ENCODE measurements around the gene TNFRSF25. TPM values are rescaled to one million over a fixed set of nuclear protein-coding genes. Genes with fewer than 3 reads are reported as not detected.
"Not testable (repeated sequence)": the region's sequence is repeated elsewhere in the genome, so short reads cannot be mapped to it uniquely, and the experiment has no call there.

TNFRSF25 gene
- total and polyA plus RNA-seq, 2 experiments from 2014 or later = 13.6 to 25.3 TPM

GRCh38 chr1:6437012-6437700 is 28.8 kb downstream of the TNFRSF25 start:
- H2AFZ ChIP-seq; H3K4me3 ChIP-seq; H3K36me3 ChIP-seq (ENCODE audit: insufficient read depth); H4K20me1 ChIP-seq (replicated peaks; ENCODE audit: insufficient read depth); DNase-seq (ENCODE audit: low spot score); H3K4me3 Mint-ChIP-seq; H3K4me1 ChIP-seq (ENCODE audit: insufficient read depth); ATAC-seq; H3K27ac ChIP-seq (ENCODE audit: low read depth); H3F3A ChIP-seq (replicated peaks; ENCODE audit: low read depth); H3K4me2 ChIP-seq; H3K27ac Mint-ChIP-seq; H3K9me2 ChIP-seq (ENCODE audit: insufficient read depth); H3K9me3 Mint-ChIP-seq; H3K36me3 Mint-ChIP-seq (ENCODE audit: low read depth); H3K79me2 ChIP-seq (replicated peaks; ENCODE audit: insufficient read depth): not testable (repeated sequence)
- H3K27me3 ChIP-seq (ENCODE audit: insufficient read depth) = peaks cover 26% of the 10 kb centered on the region
- TF ChIP-seq, protein P1, sequence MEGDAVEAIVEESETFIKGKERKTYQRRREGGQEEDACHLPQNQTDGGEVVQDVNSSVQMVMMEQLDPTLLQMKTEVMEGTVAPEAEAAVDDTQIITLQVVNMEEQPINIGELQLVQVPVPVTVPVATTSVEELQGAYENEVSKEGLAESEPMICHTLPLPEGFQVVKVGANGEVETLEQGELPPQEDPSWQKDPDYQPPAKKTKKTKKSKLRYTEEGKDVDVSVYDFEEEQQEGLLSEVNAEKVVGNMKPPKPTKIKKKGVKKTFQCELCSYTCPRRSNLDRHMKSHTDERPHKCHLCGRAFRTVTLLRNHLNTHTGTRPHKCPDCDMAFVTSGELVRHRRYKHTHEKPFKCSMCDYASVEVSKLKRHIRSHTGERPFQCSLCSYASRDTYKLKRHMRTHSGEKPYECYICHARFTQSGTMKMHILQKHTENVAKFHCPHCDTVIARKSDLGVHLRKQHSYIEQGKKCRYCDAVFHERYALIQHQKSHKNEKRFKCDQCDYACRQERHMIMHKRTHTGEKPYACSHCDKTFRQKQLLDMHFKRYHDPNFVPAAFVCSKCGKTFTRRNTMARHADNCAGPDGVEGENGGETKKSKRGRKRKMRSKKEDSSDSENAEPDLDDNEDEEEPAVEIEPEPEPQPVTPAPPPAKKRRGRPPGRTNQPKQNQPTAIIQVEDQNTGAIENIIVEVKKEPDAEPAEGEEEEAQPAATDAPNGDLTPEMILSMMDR (conservative IDR thresholded peaks at IDR 0.05; ENCODE audit: low read depth in 2 of 2) = peak; percentile 14 to 35; a peak in 2 of 4 replicates
- peaks cover 31% of the 10 kb centered on the region for H3K27me3 Mint-ChIP-seq (ENCODE audit: insufficient read depth, low read depth, poor library complexity)
- peaks cover 13% of the 10 kb centered on the region for H3K4me1 Mint-ChIP-seq

DNA sequence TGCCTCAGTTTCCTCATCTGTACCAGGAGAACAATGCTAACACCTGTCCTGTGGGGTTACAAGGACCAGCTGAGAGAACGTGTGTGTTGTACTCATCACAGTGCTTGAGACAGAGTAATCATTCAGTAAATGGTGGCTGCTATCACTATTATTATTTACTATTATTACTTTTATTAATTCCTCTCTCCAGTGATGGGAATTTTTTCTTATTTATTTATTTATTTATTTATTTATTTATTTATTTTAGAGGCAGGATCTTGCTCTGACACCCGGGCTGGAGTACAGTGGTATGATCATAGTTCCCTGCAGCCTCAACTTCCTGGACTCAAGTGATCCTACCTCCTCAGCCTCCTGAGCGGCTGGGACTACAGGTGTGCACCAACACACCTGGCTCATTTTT is 29.7 kb downstream of the TNFRSF25 start:
- not testable (repeated sequence) for H2AFZ ChIP-seq; H3K4me1 ChIP-seq (ENCODE audit: insufficient read depth); H3K79me2 ChIP-seq (replicated peaks; ENCODE audit: insufficient read depth); H3K4me3 Mint-ChIP-seq; H3K36me3 Mint-ChIP-seq (ENCODE audit: low read depth); H3K27ac ChIP-seq (ENCODE audit: low read depth); H4K20me1 ChIP-seq (replicated peaks; ENCODE audit: insufficient read depth); H3K9me3 Mint-ChIP-seq; H3K4me3 ChIP-seq; H3K9me2 ChIP-seq (ENCODE audit: insufficient read depth); ATAC-seq; DNase-seq (ENCODE audit: low spot score); H3K27ac Mint-ChIP-seq; H3K36me3 ChIP-seq (ENCODE audit: insufficient read depth); H3F3A ChIP-seq (replicated peaks; ENCODE audit: low read depth); H3K4me2 ChIP-seq
- H3K4me1 Mint-ChIP-seq = peaks cover 11% of the 10 kb centered on the region
- peaks cover 18% of the 10 kb centered on the region for H3K27me3 ChIP-seq (ENCODE audit: insufficient read depth)
- H3K27me3 Mint-ChIP-seq (ENCODE audit: insufficient read depth, low read depth, poor library complexity) = peaks cover 30% of the 10 kb centered on the region

DNA sequence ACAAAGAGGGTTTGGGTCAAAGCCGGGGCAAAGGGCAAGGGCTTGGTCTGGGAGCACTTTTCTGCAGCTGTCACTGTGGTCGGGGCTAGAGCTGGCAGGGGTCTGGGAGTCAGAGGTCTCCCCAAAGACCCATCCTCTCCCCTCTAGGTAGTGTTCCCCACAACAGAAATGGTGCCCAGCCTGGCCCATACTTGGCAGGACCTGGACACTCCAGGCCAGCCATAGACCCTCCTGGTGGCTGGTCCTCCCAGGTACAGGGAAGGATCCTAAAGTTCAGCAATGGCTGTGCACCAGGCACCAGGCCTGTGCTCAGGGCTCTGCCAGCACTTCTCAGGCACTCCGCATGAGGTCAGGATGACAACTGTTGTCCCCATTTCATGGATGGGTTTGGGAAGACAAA is 30.4 kb downstream of the TNFRSF25 start:
- Histone ChIP-seq H3K79me2 (replicated peaks; ENCODE audit: insufficient read depth) (no peaks in the 10 kb centered on the region), H3K9me2 (ENCODE audit: insufficient read depth) (no peaks in the 10 kb centered on the region), H3K4me3 (no peak overlapping the region), H3K27me3 (ENCODE audit: insufficient read depth) (peaks cover 13% of the 10 kb centered on the region), H2AFZ (no peak overlapping the region), H4K20me1 (replicated peaks; ENCODE audit: insufficient read depth) (no peaks in the 10 kb centered on the region), H3F3A (replicated peaks; ENCODE audit: low read depth) (no peaks in the 10 kb centered on the region), H3K36me3 (ENCODE audit: insufficient read depth) (no peaks in the 10 kb centered on the region), H3K4me2 (no peak overlapping the region), H3K4me1 (ENCODE audit: insufficient read depth) (no peaks in the 10 kb centered on the region), H3K27ac (ENCODE audit: low read depth) (no peak overlapping the region)
- DNase-seq (ENCODE audit: low spot score) (no peak), ATAC-seq (no peak)
- H3K27me3 Mint-ChIP-seq (ENCODE audit: insufficient read depth, low read depth, poor library complexity) = peaks cover 29% of the 10 kb centered on the region
- H3K36me3 Mint-ChIP-seq (ENCODE audit: low read depth) = no peaks in the 10 kb centered on the region
- H3K4me3 Mint-ChIP-seq = no peak overlapping the region
- H3K9me3 Mint-ChIP-seq = no peaks in the 10 kb centered on the region
- no peak overlapping the region for H3K27ac Mint-ChIP-seq
- H3K4me1 Mint-ChIP-seq = peaks cover 13% of the 10 kb centered on the region
- TF ChIP-seq ETS1 (IDR thresholded peaks at IDR 0.05) = no peak
- TF ChIP-seq NANOG (IDR thresholded peaks at IDR 0.05; ENCODE audit: borderline replicate concordance) = no peak
- TF ChIP-seq REST (IDR thresholded peaks at IDR 0.05; ENCODE audit: unreplicated experiment) = no peak
- TF ChIP-seq STAT1 (IDR thresholded peaks at IDR 0.05; ENCODE audit: unreplicated experiment) = no peak
- no peak for TF ChIP-seq POLR2AphosphoS5 (IDR thresholded peaks at IDR 0.05; ENCODE audit: low read depth)
- TF ChIP-seq JUNB (IDR thresholded peaks at IDR 0.05; ENCODE audit: unreplicated experiment) = no peak
- no peak for TF ChIP-seq ZNF331 (CRISPR knock-in tag; IDR thresholded peaks at IDR 0.05; ENCODE audit: low read depth)

All from GM23338 (cell line).